Ishikawa (cell line): Measurements from ENCODE around the gene GALNTL6.

Source experiments
- CEBPB ChIP-seq: IDR thresholded peaks from 2 replicates; pipeline ENCODE4 v1.6.1; 2012
- CREB1 ChIP-seq: IDR thresholded peaks from 2 replicates; pipeline ENCODE4 v1.6.1; 2012; ENCODE audit warnings: low read depth
- EGR1 ChIP-seq: IDR thresholded peaks from 2 replicates; pipeline ENCODE4 v1.6.1; 2012
- EP300 ChIP-seq: IDR thresholded peaks from 2 replicates; pipeline ENCODE4 v1.6.1; 2012; ENCODE audit warnings: borderline replicate concordance
- FOXM1 ChIP-seq: IDR thresholded peaks from 2 replicates; pipeline ENCODE4 v1.6.1; 2012; ENCODE audit warnings: low read depth, borderline replicate concordance
- MAX ChIP-seq: IDR thresholded peaks from 2 replicates; pipeline ENCODE4 v1.6.1; 2012
- NFIC ChIP-seq: IDR thresholded peaks from 2 replicates; pipeline ENCODE4 v1.6.1; 2012
- RAD21 ChIP-seq: IDR thresholded peaks from 2 replicates; pipeline ENCODE4 v1.6.1; 2012; ENCODE audit warnings: low read depth
- REST ChIP-seq: IDR thresholded peaks from 2 replicates; pipeline ENCODE4 v1.6.1; 2012; ENCODE audit warnings: low read depth, mild to moderate bottlenecking
- TAF1 ChIP-seq: IDR thresholded peaks from 2 replicates; pipeline ENCODE4 v1.6.1; 2012; ENCODE audit warnings: low read depth, mild to moderate bottlenecking
- TCF12 ChIP-seq: IDR thresholded peaks from 2 replicates; pipeline ENCODE4 v1.6.1; 2012; ENCODE audit warnings: low read depth
- TEAD4 ChIP-seq: IDR thresholded peaks from 2 replicates; pipeline ENCODE4 v1.6.1; 2012
- USF1 ChIP-seq: IDR thresholded peaks from 2 replicates; pipeline ENCODE4 v1.6.1; 2012
- YY1 ChIP-seq: IDR thresholded peaks from 2 replicates; pipeline ENCODE4 v1.6.1; 2012; ENCODE audit warnings: low read depth
- ZBTB7A ChIP-seq: IDR thresholded peaks from 2 replicates; pipeline ENCODE4 v1.6.1; 2012; ENCODE audit warnings: low read depth

The GALNTL6 gene

GRCh38 chr4:173057442-173057841, 1244.2 kb downstream of the GALNTL6 start:
- TF ChIP-seq EP300 (no peak), YY1 (no peak), NFIC (no peak), CEBPB (no peak), RAD21 (no peak), ZBTB7A (no peak), EGR1 (no peak), REST (no peak), FOXM1 (no peak), MAX (no peak), TAF1 (no peak)

- TF ChIP-seq TEAD4 (no peak), YY1 (no peak), FOXM1 (no peak), NFIC (no peak), RAD21 (no peak), MAX (no peak), ZBTB7A (no peak), TCF12 (no peak), REST (no peak), EGR1 (no peak), CREB1 (no peak), TAF1 (no peak), EP300 (no peak), USF1 (no peak), CEBPB (no peak)
Observed at GRCh38 chr4:173057901-173058300, 1244.7 kb downstream of the GALNTL6 start.

- TF ChIP-seq TEAD4 = no peak
Observed at GRCh38 chr4:173061160-173061559, 1248.0 kb downstream of the GALNTL6 start.

- no peak for TF ChIP-seq CREB1
- no peak for TF ChIP-seq REST
- no peak for TF ChIP-seq NFIC
- no peak for TF ChIP-seq TAF1
- no peak for TF ChIP-seq EGR1
- no peak for TF ChIP-seq YY1
- no peak for TF ChIP-seq USF1
- no peak for TF ChIP-seq ZBTB7A
Observed at GRCh38 chr4:173073939-173074500, 1260.8 kb downstream of the GALNTL6 start.

GRCh38 chr4:173074501-173074946, 1261.3 kb downstream of the GALNTL6 start:
- TF ChIP-seq FOXM1 (no peak), REST (no peak), CREB1 (no peak), USF1 (peak; percentile 43; the same call in 1 of the 2 replicates), TAF1 (no peak), RAD21 (peak; percentile 16; the same call in 1 of the 2 replicates), EP300 (peak; percentile 71; the same call in 1 of the 2 replicates), CEBPB (peak; percentile 98), TCF12 (peak; percentile 88), NFIC (0 out of 2 replicates have a peak, but pooled peaks have one; percentile 17), TEAD4 (peak; percentile 78), MAX (peak; percentile 95), EGR1 (no peak), YY1 (no peak), ZBTB7A (no peak)
